ENCODE data around the gene LZTS3. TPM values are rescaled to one million over a fixed set of nuclear protein-coding genes. Genes with fewer than 3 reads are reported as not detected.

Gene LZTS3
- total and polyA plus RNA-seq, 2 of the 8 experiments (the other 6 are each of a cell fraction or from before 2014, with no cell fraction given): 31.8 to 33.5 TPM

DNA sequence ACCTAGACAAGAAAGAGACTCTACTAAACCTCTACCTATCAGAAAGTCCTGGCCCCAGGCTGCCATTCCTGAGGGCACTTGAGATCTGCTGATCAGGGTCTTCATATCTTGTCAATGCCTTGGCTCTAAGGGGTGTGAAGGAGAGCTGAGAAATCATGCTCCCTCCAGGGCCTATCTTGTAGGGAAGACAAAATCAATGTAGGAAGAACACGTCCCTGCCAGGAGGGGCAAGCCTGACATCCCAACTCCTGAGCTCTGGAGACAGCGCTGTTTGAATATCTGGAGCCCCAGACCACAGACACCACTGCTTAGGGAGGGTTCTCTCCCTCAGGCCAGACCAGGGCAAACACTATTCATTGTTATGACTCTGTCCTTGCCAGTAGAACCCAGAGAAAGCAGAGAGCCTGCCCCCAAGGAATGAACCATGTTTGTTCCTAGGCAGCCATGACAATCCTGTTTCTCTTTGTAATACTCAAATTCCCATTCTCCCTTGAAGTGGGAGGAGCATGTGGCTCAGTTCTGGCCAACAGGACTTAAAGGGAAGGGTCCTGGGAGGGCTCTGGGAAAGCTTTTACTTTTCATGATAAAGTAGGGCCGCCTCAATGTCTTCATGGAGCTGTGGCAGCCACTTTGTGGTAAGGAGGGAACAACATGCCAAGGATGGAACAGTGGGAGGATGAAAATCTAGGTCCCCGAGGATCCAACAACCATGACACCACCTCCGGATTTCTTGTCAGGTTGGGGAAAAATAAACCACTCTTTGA, 11.9 kb downstream of the LZTS3 start:
- Histone ChIP-seq H2BK12ac (ENCODE audit: low read depth, low read length) (0 out of 2 replicates have a peak overlapping the region, but pooled peaks have one; percentile 68), H4K5ac (ENCODE audit: insufficient read length, low read depth, low read length) (no peak overlapping the region), H3K23me2 (ENCODE audit: low read depth, low read length) (peaks cover 6% of the 10 kb centered on the region), H4K20me1 (replicated peaks in 1 of 2; ENCODE audit: control insufficient read depth in 1 of 2, insufficient read depth in 2 of 2, low read length in 2 of 2) (peaks cover 0 to 9% of the 10 kb centered on the region in 2 experiments), H2AFZ (ENCODE audit: low read length) (no peak overlapping the region), H3K4me1 (replicated peaks in 1 of 4; ENCODE audit: control insufficient read depth in 3 of 4, insufficient read depth in 4 of 4, low read length in 3 of 4) (peaks cover 2 to 8% (median 3%) of the 10 kb centered on the region in 4 experiments; a peak in 3 of 7 replicates), H4K8ac (ENCODE audit: extremely low read depth, insufficient read depth, low read length) (no peak overlapping the region), H3K14ac (ENCODE audit: insufficient read length) (no peak overlapping the region), H2BK20ac (ENCODE audit: low read length) (no peak overlapping the region), H2AK5ac (ENCODE audit: low read depth, low read length) (no peak overlapping the region), H3K27ac (ENCODE audit: low read depth, low read length) (no peak overlapping the region), H3K9me3 (ENCODE audit: insufficient read depth in 2 of 2, low read depth in 1 of 2, low read length in 1 of 2) (no peaks in the 10 kb centered on the region), H3K56ac (replicated peaks; ENCODE audit: insufficient read length, low read depth, low read length) (no peak overlapping the region), H3K4me2 (ENCODE audit: insufficient read depth in 1 of 2, low read depth in 2 of 2, low read length in 2 of 2) (no peak overlapping the region), H2BK15ac (ENCODE audit: low read length) (no peak overlapping the region), H3K23ac (ENCODE audit: insufficient read length) (no peak overlapping the region), H4K91ac (replicated peaks; ENCODE audit: insufficient read length, low read length) (no peak overlapping the region), H3K79me2 (ENCODE audit: control insufficient read depth in 1 of 2, insufficient read depth in 2 of 2, low read length in 2 of 2) (peaks cover 10 to 30% of the 10 kb centered on the region in 2 experiments; a peak in 3 of 4 replicates), H3K4ac (replicated peaks; ENCODE audit: insufficient read length, low read depth, low read length) (no peak overlapping the region), H3K18ac (ENCODE audit: extremely low read depth, low read length) (no peak overlapping the region), H3K36me3 (ENCODE audit: control insufficient read depth in 2 of 4, insufficient read depth in 4 of 4, low read length in 3 of 4) (peaks cover 0 to 15% (median 2%) of the 10 kb centered on the region in 4 experiments; a peak in 5 of 8 replicates), H2BK5ac (ENCODE audit: low read depth, low read length) (no peak overlapping the region), H3K27me3 (replicated peaks in 1 of 4; ENCODE audit: control insufficient read depth in 3 of 4, extremely low read depth in 1 of 4, insufficient read depth in 3 of 4, low read length in 3 of 4) (no peaks in the 10 kb centered on the region), H3K79me1 (ENCODE audit: low read depth, low read length) (peaks cover under 1% of the 10 kb centered on the region), H2BK120ac (replicated peaks; ENCODE audit: low read depth, low read length) (no peak overlapping the region), H3K9ac (replicated peaks in 1 of 4; ENCODE audit: extremely low read depth in 1 of 4, low read depth in 3 of 4, low read length in 3 of 4) (no peak overlapping the region), H3K4me3 (ENCODE audit: extremely low read depth in 1 of 4, insufficient read depth in 2 of 4, low read depth in 3 of 4, low read length in 4 of 4) (no peak overlapping the region)
- FAIRE-seq (no peak), DNase-seq (ENCODE audit: low read depth in 1 of 2, low spot score in 2 of 2) (no peak)
- POLR2A ChIA-PET (ENCODE audit: partially characterized antibody): interaction anchor here (0.9 to 3.3 kb wide), 12 partner anchors 9 to 78 kb away, joined by 3 to 19 read pairs (median 8); partner anchors contain the start of genes ITPA, LZTS3 and SLC4A11
- CTCF ChIA-PET (ENCODE audit: partially characterized antibody): interaction anchor here (0.6 to 1.5 kb wide), 6 partner anchors 16 to 112 kb away, joined by 3 to 5 read pairs (median 4); partner anchors contain the start of gene ITPA
- TF ChIP-seq EP300 (IDR thresholded peaks at IDR 0.05; ENCODE audit: borderline replicate concordance in 1 of 2, low read depth in 2 of 2, low read length in 2 of 2): no peak
- TF ChIP-seq CREB1 (IDR thresholded peaks at IDR 0.05): no peak
- 0 out of 2 replicates have a peak, but pooled peaks have one; percentile 49 for TF ChIP-seq YY1 (IDR thresholded peaks at IDR 0.05; ENCODE audit: low read depth, low read length)
- TF ChIP-seq SP4 (IDR thresholded peaks at IDR 0.05; ENCODE audit: low read length): no peak
- no peak for TF ChIP-seq RBBP5 (IDR thresholded peaks at IDR 0.05; ENCODE audit: borderline replicate concordance, low read depth, low read length)
- peak in 1 of 2 experiments; percentile 18; a peak in 1 of 3 replicates for TF ChIP-seq POLR2A (IDR thresholded peaks at IDR 0.05; ENCODE audit: control extremely low read depth in 1 of 2, low read depth in 2 of 2, low read length in 2 of 2)
- WGBS, 2 experiments (ENCODE audit: extremely low coverage in 1 of 2, insufficient coverage in 1 of 2, insufficient read length in 1 of 2, insufficient replicate concordance in 2 of 2, low coverage in 1 of 2, low lambda C conversion rate in 2 of 2, missing lambda C conversion rate in 1 of 2): 89% methylated on average over 5 of the region's 5 CpGs; no CpG with 5 or more reads in 1 of the 2 experiments

Measured in H1 (cell line).